SK-N-SH treated with all-trans-retinoic acid at 6 μM for 48 hours (cell line): Measurements from ENCODE around the gene SCO2.

Experiments used
- ATAC-seq: fragments of 200-7000 bp; cut with Tn5 transposase; 3 replicates; pipeline ENCODE4 v1.9.1; 2020; ENCODE audit warnings: mild to moderate bottlenecking, moderate library complexity
- ARNTL ChIP-seq: fragments of 450-650 bp; formaldehyde crosslinking; IDR thresholded peaks from 2 replicates; pipeline ENCODE4 v1.5.0; 2020; ENCODE audit warnings: low read depth, mild to moderate bottlenecking, moderate library complexity, borderline replicate concordance
- BACH2 ChIP-seq: fragments of 250-450 bp; sonication (Bioruptor Pico); IDR thresholded peaks from 2 replicates; pipeline ENCODE4 v1.9.0; 2021; ENCODE audit warnings: mild to moderate bottlenecking, borderline replicate concordance
- CREB5 ChIP-seq: fragments of 250-450 bp; sonication (Bioruptor Pico); IDR thresholded peaks from 2 replicates; pipeline ENCODE4 v1.5.1; 2020; ENCODE audit warnings: low read depth, mild to moderate bottlenecking, moderate library complexity
- ESRRG ChIP-seq: fragments of 250-450 bp; sonication (Bioruptor Pico); IDR thresholded peaks from 2 replicates; pipeline ENCODE4 v1.6.1; 2021; ENCODE audit warnings: mild to moderate bottlenecking
- PATZ1 ChIP-seq: fragments of 250-450 bp; sonication (Bioruptor Pico); IDR thresholded peaks from 2 replicates; pipeline ENCODE4 v1.8.0; 2020; ENCODE audit warnings: mild to moderate bottlenecking, moderate library complexity, borderline replicate concordance
- POU6F1 ChIP-seq: fragments of 250-450 bp; sonication (Bioruptor Pico); IDR thresholded peaks from 2 replicates; pipeline ENCODE4 v1.8.0; 2021; ENCODE audit warnings: low read depth, mild to moderate bottlenecking, moderate library complexity, borderline replicate concordance
- PPARA ChIP-seq: fragments of 250-450 bp; sonication (Bioruptor Pico); IDR thresholded peaks from 2 replicates; pipeline ENCODE4 v1.5.0; 2020; ENCODE audit warnings: mild to moderate bottlenecking, borderline replicate concordance
- TCF4 ChIP-seq: fragments of 250-450 bp; sonication (Bioruptor Pico); IDR thresholded peaks from 2 replicates; pipeline ENCODE4 v1.8.0; 2021; ENCODE audit warnings: mild to moderate bottlenecking, moderate library complexity, borderline replicate concordance
- TSHZ2 ChIP-seq: fragments of 250-450 bp; sonication (Bioruptor Pico); IDR thresholded peaks from 2 replicates; pipeline ENCODE4 v1.5.0; 2020; ENCODE audit warnings: mild to moderate bottlenecking, moderate library complexity
- ZC3H10 ChIP-seq: fragments of 250-450 bp; sonication (Bioruptor Pico); IDR thresholded peaks from 2 replicates; pipeline ENCODE4 v1.5.1; 2021; ENCODE audit warnings: mild to moderate bottlenecking, moderate library complexity
- ZFP30 ChIP-seq: fragments of 450-650 bp; formaldehyde crosslinking; IDR thresholded peaks from 2 replicates; pipeline ENCODE4 v1.5.0; 2022; ENCODE audit warnings: mild to moderate bottlenecking, moderate library complexity
- ZNF565 ChIP-seq: fragments of 450-650 bp; formaldehyde crosslinking; conservative IDR thresholded peaks from 2 replicates; pipeline ENCODE4 v1.5.0; 2020; ENCODE audit warnings: low read depth, mild to moderate bottlenecking, moderate library complexity
- ZNF70 ChIP-seq: fragments of 450-650 bp; formaldehyde crosslinking; IDR thresholded peaks from 2 replicates; pipeline ENCODE4 v1.5.0; 2020; ENCODE audit warnings: mild to moderate bottlenecking, moderate library complexity
- ZNF8 ChIP-seq: fragments of 450-650 bp; formaldehyde crosslinking; IDR thresholded peaks from 2 replicates; pipeline ENCODE4 v1.5.0; 2020; ENCODE audit warnings: mild to moderate bottlenecking, moderate library complexity

The SCO2 gene

GRCh38 chr22:50482107-50483074, 43.0 kb downstream of the SCO2 start (continued):
- TF ChIP-seq PATZ1 (CRISPR knock-in tag) (no peak), ZNF70 (CRISPR knock-in tag) (no peak), CREB5 (no peak), POU6F1 (CRISPR knock-in tag) (no peak), BACH2 (CRISPR knock-in tag) (no peak)

GRCh38 chr22:50481440-50482106, 43.8 kb downstream of the SCO2 start, which contains the start of gene ADM2:
Gene ADM2 (plus strand): TSS chr22:50481543. CDS start chr22:50481848, 305 bp downstream.
- ATAC-seq: peak; percentile 44
- TF ChIP-seq ZNF70 (CRISPR knock-in tag): no peak
- no peak for TF ChIP-seq ZC3H10 (CRISPR knock-in tag)
- no peak for TF ChIP-seq TCF4 (CRISPR knock-in tag)
- TF ChIP-seq ARNTL (CRISPR knock-in tag): no peak
- no peak for TF ChIP-seq ESRRG (CRISPR knock-in tag)
- TF ChIP-seq ZNF8 (CRISPR knock-in tag): no peak
- TF ChIP-seq TSHZ2 (CRISPR knock-in tag): no peak
- no peak for TF ChIP-seq PATZ1 (CRISPR knock-in tag)
- no peak for TF ChIP-seq CREB5

- no peak for ATAC-seq
- TF ChIP-seq ZFP30 (no peak), PATZ1 (CRISPR knock-in tag) (no peak), ZNF70 (CRISPR knock-in tag) (no peak), PPARA (CRISPR knock-in tag) (no peak), POU6F1 (CRISPR knock-in tag) (no peak), ZC3H10 (CRISPR knock-in tag) (no peak), ESRRG (CRISPR knock-in tag) (no peak), ZNF565 (no peak), TCF4 (CRISPR knock-in tag) (no peak), CREB5 (no peak)
These were observed 44.4 kb downstream of the SCO2 start for GRCh38 chr22:50481045-50481439.
